ENCODE measurements around the gene AKAP10.

GRCh38 chr17:19943026-19943425, 34.6 kb downstream of the AKAP10 start:
- TF ChIP-seq CTCF (IDR thresholded peaks at IDR 0.05; ENCODE audit: low read length): no peak
- no peak for TF ChIP-seq EZH2 (optimal IDR thresholded peaks at IDR 0.05; ENCODE audit: low read depth, low read length)

All from MM.1S (cell line).